Stimulated activated CD8-positive, alpha-beta memory T cell treated with anti-CD3 and anti-CD28 coated beads, Interleukin-4, amount 100 ng/mL, for 4 hours (primary cell): Measurements from ENCODE around the gene UGT2B7.
"Not testable (repeated sequence)": the region's sequence is repeated elsewhere in the genome, so short reads cannot be mapped to it uniquely, and the experiment has no call there.

ENCODE experiments used
- DNase-seq, 2 donors: peaks; one replicate each; pipeline ENCODE4 v3.0.0-alpha.2; 2020; ENCODE audit warnings: low read depth in 2 of 2, low spot score in 1 of 2

Gene UGT2B7

DNA sequence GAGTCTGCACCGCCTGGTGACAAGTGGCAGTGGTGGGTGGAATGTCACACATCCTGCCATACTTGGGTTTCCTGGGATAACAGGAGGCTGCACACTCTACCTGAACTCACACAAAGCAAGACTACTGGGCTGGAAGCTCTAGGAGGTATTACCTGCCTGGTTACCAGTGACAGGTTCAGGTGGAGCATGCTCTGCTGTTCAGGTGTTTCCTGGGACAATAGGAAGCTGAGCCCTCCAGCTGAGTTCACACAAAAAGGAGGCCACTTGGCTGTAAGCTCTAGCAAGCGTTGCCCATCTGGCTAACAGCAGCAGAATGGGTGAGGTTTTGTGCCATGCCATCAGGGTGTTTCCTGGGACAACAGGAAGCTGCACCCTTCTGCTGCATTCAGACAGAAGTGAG is 17.4 kb upstream of the UGT2B7 start:
- no peak for DNase-seq

DNA sequence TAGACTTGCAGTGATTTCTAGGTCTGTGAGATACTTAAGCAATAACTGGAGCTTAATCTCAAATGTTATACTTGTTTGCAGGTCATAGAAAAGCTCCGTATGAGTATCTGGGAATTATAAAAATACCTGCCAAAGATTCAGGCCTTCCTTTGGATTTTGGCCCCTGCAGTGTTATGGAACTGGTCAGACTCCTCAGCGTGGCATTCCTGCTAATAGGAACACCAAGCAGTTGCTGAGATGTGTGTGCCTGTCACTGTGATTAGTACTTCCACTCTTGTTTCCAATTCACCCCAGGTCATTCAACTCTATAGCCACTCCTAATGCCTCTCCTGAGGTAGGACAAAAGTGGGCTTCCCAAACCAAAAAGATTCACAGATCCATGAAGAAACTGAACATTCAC is 7.8 kb upstream of the UGT2B7 start:
- DNase-seq, result no peak

DNA sequence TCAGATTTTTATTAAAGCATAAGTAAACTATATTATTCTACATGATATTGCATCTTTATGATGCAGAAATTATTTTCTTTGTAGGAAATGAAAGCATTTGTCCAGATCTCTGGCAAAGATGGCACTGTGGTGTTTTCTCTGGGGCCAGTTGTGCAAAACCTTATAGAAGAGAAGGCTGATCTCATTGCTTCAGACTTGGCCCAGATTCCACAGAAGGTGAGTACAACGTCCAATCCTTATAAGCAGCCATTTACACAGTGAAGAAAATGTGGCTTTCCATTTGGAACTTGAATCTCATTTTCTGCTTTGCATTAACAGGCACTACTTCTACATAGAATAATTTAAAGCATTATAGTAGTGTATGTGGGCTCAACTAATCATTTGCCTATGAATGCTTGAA is 6.9 kb upstream of the UGT2B7 start:
- DNase-seq, result no peak

DNA sequence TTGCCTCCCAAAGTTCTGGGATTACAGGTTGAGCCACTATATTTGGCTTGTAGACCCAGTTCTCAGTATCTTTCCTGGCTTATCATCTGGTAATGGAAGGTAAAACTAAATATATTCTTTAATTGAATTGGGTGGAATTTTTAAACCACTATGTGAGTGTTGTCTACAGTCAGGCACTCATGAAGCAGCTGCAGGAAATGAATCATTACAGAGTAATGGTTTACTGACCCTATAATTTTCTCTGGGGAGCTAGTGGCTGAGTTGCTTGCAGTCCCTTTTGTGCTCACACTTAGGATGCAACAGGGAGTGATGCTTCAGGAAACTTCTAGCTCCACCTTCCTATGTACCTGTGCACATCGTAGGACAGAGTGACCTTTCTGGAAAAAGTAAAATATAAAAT is 4.1 kb upstream of the UGT2B7 start:
- no peak for DNase-seq

DNA sequence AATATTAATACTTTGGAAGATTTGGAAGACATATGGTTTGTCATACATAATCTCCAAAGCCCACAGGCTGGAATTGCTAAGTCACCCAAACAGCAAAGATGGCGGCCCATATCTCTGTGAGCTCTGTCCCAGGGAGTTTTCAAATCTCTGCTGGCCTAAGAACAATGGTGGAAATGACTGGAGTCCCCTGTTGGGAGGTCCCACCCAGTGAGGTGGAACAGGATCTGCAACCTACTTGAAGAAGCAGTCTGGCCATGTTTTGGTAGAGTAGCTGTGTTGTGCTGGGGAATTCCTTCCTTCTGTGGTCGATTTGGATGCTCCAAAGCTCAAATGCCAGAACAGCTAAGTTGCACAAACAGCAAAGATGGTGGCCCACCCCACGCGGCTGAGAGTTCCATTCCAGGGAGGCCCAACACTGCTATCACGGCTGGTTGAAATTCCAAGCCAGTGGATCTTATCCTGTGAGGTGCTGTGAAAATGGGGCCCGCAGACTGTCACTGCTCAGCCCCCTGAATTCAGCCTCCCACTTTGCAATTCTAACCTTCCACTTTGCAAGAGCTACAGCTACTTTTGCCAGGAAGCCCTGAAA is 3.2 kb upstream of the UGT2B7 start:
- no peak for DNase-seq

DNA sequence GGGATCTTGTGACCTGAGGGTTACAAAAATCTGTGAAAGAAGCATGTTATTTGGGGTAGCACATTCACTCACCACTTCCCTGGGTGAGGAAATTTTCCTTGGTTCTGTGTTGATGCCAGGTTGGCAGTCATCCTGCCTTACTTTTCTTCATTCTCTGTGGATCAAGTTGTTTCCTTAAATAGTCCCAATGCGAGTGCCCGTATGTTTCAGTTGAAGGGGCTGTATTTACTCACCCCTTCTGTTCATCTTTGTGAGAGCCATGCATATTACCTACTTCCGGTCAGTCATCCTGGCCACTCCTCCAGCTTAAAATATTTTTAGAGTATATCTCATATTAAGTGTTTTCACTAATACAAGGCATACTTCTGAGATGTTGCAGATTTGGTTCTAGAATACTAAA is 2.6 kb upstream of the UGT2B7 start:
- no peak for DNase-seq

DNA sequence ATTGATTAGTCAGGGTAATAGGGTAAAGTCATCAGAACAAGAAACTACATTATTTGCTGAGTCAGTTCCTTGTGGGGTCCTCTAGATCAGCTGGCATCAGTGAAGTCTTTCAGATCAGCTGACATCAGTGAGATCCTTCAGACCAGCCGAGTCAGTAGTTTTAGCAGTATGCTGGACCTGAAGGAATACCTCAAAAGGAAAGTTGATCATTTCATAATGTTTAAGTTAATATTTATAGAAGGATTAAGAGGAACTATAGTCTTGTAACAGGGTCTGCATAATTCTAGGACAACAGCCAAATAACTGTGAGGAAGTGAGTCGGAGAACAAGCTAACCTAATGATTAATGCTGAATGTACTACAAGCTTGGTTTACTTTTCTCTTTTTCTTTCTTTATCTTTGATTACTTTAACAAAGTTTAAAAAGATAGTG is 958 bp upstream of the UGT2B7 start:
- no peak for DNase-seq

DNA sequence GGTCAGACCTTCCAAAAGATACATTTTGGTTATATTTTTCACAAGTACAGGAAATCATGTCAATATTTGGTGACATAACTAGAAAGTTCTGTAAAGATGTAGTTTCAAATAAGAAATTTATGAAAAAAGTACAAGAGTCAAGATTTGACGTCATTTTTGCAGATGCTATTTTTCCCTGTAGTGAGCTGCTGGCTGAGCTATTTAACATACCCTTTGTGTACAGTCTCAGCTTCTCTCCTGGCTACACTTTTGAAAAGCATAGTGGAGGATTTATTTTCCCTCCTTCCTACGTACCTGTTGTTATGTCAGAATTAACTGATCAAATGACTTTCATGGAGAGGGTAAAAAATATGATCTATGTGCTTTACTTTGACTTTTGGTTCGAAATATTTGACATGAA is 536 bp downstream of the UGT2B7 start:
- no peak for DNase-seq

DNA sequence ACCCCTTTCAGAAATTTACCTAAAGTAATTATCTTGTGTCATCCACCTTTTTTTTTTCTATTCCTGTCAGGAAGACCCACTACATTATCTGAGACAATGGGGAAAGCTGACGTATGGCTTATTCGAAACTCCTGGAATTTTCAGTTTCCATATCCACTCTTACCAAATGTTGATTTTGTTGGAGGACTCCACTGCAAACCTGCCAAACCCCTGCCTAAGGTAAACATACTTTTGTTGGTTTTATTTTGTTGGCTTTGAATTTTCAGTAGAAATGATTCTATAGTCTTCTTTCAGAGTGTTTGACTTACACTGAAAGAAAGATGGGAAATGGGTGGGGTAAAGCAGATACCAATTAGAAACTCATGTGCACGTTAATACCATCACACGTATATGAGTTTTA is 2.2 kb downstream of the UGT2B7 start:
- DNase-seq, result no peak

DNA sequence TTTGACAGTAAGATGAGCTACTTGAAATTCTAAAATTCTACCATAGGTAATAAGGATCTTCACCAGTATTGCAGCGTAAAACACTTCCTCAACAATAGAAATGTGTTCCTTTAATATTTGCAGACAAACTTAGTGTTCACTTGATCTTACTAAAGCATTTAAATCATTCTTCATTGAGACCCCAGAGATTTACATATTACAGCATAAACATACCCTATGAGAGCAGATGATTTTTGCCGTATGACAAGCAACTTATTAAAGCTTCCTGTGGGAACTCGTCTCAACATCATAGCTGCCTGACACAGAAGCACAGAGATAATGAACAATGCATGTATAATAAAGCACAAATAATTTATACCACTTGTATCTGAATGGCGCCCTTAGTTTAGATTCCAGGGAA is 3.6 kb downstream of the UGT2B7 start:
- DNase-seq, result no peak

DNA sequence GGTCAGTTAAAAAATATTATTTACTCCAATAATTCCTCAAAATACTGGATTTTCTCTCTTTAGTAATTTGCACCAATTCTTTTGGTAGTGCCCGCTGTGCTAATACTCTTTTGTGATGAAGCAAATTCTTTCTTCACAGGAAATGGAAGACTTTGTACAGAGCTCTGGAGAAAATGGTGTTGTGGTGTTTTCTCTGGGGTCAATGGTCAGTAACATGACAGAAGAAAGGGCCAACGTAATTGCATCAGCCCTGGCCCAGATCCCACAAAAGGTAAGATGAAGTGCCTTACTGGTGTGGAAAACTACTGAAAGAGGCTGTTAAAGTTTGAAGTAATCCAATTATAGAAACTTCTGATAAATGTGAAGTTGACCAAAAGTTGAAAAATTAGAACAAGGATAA is 6.4 kb downstream of the UGT2B7 start:
- not testable (repeated sequence) for DNase-seq

DNA sequence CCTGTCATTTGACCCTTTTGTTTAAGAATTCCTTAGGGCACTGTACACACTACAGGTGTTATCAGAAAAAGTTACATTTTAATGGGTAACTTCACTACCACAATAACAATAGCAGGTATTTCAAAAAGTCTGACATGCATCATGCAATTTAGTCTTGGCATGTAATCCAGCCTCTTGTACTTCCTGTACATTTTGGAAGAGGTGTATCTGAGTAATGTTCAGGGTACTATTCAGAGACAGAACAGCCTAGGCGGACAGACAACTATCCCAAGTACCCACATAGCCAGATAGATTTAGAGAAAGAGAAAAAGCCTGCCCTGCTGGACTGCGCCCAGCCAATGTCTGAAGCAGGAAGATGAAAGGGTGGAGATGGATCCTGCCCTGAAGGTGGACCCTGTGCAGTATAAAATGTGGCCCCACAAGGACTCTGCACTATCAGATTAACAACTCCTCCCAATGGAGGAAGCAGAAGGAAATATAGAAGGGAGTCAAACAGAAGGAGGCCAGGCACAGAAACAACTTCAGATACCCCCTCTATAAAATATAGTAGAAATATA is 8.5 kb downstream of the UGT2B7 start:
- no peak for DNase-seq

DNA sequence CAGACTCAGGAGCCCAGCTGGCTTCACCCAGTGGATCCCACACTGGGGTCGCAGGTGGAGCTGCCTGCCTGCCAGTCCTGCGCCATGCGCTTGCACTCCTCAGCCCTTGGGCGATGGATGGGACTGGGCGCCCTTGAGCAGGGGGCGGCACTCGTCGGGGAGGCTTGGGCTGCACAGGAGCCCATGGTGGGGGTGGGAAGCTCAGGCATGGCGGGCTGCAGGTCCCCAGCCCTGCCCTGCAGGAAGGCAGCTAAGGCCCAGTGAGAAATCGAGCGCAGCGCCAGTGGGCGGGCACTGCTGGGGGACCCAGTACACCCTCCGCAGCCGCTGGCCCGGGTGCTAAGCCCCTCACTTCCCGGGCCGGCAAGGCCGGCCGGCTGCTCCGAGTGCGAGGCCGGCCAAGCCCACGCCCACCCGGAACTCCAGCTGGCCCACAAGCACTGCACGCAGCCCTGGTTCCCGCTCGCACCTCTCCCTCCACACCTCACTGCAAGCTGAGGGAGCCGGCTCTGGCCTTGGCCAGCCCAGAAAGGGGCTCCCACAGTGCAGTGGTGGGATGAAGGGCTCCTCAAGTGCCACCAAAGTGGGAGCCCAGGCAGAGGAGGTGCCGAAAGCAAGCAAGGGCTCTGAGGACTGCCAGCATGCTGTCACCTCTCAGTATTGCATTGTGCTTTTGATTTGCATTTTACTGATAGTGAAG is 19.0 kb downstream of the UGT2B7 start:
- not testable (repeated sequence) for DNase-seq

DNA sequence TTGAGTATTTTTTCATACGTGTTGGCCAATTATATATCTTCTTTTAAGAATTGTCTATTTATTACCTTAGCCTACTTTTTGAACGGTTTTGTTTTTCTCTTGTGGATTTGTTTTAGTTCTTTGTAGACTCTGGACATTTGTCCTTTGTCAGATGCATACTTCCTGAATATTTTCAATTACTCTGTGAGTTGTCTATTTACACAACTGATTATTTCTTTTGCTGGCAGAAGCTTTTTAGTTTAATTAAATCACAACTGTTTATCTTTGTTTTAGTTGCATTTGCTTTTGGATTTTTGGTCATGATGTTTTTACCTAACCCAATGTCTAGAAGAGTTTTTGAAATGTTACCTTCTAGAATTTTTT is 19.6 kb downstream of the UGT2B7 start:
- DNase-seq, result no peak

DNA sequence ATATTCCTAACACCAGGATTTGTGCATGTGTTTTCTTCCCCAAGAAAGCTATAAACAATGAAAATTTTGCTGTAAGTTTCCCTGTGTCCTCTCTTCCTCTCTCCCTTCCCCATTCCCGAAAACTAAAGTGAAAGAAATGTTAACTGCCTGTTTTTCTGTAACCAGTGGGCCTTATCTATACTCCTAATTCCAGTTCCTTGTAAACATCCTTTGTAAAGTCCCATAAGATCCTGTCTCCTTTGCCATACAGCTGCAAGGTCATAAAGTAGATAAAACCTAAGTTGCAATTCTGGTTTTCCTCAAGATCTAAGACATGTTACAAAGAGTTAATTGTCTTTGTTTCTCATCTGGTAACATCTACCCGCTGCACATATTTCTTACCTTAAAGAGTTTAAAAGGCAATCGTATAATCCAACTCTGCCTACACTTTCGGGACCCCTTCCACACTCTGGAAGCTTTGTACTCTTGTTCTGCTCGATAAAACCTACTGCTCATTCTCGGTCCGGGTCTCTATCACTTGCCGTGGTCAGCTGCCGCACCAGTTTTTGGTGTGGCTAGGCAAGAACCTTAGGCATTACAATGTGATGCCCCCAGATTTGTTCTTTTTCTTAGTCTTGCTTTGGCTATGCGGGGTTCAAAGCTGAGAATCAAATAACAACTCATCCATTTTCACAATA is 20.5 kb downstream of the UGT2B7 start:
- no peak for DNase-seq

DNA sequence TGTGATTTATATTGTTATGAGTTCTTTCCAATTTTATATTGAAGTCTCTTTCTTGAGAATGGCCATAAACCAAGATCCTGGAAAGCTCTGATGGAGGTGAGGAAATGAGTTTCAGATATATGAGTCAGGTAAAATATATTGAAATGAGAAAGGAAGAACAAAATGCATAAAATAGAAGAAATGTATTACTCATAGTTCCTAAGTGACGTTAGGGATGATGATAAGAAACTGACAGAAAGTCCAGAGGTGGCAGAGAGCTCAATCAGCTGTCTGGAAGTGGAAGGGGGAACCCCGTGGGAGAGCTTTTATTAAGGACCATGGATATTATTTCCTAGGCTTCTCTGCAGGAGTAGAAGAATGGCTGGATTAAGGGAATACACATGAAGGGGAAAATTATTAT is 24.6 kb downstream of the UGT2B7 start:
- no peak for DNase-seq

DNA sequence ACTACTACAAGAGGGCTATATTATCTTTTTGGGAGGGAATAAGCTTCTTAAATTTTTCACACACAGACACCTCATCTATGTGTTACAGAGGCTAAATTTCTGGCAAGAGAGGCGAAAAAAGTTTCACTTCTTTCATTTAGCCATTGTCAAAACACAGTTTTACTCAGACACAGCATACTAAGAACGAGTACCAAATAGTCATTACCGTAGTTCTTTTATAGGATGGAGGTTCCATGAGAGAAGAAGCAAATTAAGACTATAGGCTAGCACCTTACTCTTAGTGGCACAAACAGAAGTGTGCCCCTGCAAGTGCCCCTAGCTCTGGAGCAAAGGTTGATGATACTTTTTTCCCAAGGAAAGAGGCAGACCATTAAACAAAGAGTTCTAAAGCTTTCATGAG is 26.2 kb downstream of the UGT2B7 start:
- DNase-seq, result no peak

DNA sequence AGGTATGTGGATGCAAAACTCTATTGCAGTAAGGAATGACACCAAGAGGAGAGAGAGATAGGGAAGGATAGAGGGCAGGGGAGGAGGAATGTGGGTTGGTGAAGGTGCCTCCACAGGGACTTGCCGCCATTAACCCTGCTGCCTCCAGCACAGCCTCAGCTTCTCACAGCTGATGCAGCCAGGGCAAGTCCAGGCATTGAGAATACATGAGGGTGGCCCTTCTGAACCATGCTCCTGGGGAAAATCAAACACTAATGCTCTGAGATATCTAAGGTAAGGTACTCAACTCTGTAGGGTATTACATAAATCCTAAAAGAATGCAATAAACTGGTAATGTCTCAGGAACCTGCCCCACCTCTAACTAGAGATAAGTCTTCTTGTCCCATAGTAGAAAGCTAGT is 28.7 kb downstream of the UGT2B7 start:
- DNase-seq, result no peak

DNA sequence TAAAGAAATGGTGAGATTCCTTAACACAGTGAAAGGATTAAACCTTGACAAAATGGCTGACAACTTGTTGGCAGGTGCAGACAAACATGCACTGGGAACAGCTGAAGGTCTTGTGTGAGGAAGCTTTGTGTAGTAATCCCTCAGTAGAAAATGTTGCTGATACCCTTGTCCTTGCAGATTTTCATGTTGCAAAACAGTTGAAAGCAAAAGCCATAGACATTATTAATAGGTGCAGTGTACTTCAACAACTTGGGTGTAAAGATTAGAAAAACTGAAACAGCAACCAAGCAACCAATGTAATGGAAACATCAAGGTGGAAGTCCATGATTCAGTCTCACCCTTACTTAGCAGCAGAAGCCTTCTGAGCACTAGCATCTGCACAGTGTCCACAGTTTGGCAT is 29.8 kb downstream of the UGT2B7 start:
- DNase-seq, result no peak

DNA sequence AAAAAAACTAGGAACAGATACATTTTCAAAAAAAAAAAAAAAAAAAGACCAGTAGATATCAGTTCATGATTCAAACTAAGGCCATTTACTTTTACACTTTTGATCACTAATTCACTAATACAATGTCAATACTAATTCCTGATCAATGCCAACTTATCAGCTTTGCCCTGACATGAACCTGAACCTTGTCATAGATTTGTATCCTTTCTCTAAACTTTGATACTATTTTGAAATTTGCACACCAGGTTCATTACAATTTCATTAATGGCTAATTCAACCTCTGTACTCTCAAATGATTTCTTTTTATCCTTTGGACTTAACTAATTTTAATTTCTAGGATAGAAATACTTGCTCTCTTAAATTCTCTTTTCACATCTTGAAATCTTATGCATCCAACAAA is 37.7 kb downstream of the UGT2B7 start:
- no peak for DNase-seq

DNA sequence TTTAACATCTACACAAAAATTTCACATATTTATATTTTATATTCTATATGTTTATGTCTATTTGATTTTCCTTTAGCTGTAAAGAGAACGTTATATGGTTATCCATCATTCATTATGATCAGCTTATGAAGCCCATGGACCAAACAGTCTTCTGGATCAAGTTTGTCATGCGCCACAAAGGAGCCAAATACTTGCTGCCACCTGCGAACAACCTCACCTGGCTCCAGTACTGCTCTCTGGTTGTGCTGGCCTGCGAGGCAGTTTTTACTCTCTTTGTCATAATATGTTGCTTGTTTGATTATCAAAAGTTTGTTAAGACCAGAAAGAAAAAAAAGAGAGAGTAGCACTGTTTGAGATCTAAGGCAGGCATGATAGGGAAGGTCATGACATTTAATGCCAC is 38.2 kb downstream of the UGT2B7 start:
- DNase-seq, result no peak

DNA sequence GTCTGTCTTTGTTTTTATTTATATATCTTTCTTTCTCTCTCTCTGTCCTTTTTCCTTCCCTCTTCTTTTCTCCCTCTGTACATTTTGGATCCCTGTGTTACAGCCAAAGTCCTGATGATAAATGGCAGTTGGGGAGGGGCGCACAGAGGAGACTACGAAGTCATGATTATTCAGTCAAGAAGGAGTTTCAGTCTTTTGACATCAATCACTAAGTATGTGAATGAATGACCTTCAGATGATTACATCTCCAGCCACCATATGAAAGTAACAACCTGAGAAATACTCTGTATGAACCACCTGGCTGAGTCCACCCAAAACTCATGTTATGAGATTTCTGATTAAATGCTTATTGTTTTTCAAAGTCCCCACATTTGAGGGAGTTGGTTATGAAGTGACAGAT is 45.0 kb downstream of the UGT2B7 start:
- no peak for DNase-seq

DNA sequence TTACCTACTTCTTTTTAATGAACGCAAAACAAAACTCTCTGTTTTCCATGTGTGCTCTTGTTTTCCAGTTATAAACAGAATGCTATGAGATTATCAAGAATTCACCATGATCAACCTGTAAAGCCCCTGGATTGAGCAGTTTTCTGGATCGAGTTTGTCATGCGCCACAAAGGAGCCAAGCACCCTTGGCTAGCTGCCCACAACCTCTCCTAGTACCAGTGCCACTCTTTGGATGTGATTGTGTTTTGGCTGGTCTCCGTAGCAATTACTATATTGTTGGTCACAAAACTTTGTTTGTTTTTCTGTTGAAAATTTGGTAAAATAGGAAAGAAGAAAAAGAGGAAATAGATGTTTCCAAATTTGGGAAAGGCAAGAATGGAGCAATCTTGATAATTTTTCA is 51.1 kb downstream of the UGT2B7 start:
- no peak for DNase-seq
